Globus pallidus (tissue), 1 donor: ENCODE data around the gene ADAM10.

ENCODE experiments used
- DNase-seq: peaks from one replicate; pipeline ENCODE4 v3.0.0-alpha.2; 2015; ENCODE audit warnings: low spot score

ADAM10 gene

GRCh38 chr15:58758141-58758540 is 8.6 kb upstream of the ADAM10 start:
- peak; percentile 75 for DNase-seq

GRCh38 chr15:58755956-58756355 is 6.4 kb upstream of the ADAM10 start:
- DNase-seq: peak; percentile 36

DNA sequence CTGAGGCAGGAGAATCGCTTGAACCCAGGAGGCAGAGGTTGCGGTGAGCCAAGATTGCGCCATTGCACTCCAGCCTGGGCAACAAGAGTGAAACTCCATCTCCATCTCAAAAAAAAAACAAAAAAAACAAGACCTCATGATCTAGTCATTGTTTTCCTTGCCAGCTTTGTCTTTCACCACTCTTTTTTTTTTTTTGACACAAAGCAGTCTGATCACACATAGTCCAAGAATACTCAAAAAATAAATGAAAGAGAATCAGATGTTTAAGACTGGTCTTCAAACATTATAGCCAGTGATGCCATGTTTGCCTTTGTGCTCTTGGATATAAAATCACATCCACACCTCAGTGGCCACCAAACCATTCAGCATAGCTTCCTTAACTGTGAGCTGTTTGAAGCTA is 5.8 kb upstream of the ADAM10 start:
- DNase-seq: peak; percentile 59

GRCh38 chr15:58752716-58753115 is 3.2 kb upstream of the ADAM10 start:
- DNase-seq: no peak

DNA sequence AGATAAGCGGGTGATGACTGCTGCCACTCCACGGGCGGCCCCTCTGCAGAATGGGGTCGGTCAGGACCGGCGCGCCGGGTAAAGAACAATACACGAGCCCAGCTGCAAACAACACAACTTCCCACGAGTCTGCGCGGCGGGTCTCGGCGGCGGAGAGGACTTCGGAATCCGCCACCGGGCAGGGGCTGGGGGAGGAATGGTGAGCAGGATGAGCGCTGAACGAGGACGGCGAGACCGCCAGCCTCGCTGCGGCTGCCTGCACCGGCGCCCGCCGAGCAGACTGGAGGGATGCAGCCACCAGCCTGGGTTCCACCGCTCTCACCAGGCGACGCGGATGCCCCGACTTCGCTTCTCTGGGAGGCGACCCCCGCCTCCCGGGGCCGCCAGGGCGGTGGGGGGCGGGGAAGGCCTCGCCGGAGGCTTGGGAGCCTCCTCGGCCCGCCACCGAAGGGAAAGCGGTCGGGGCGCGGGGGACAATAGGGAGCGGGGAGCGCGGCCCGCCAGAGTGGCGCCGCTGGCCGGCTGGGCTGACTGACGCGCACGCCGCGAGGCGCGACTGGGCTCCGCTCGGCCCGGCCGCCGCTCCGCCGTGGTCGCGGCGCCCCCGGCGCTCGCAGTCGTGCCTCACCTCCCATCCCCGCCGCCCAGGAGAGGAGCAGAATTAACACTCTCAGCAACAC is 515 bp downstream of the ADAM10 start:
- DNase-seq: no peak

- peak; percentile 52 for DNase-seq
Measured at GRCh38 chr15:58748040-58748851, 1.3 kb downstream of the ADAM10 start.

DNA sequence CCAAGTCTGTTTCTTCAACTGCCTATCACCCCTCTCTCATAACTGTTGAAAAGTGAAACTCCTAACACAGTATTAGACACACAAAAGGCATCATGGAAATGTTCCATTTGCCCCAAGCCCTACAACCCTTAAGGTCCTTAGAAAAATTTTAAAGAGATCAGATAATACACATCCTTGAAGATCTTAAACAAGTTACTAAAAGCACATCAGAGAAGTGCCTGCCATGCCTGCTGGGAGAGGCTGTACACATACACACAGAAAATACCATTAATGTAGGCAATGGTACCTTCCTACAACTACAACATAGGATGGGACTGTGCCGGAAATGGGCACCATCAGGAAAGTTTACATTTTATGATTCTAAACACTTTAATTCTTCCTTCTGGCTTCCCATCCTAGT is 3.3 kb downstream of the ADAM10 start:
- no peak for DNase-seq

GRCh38 chr15:58742819-58743502 is 6.5 kb downstream of the ADAM10 start:
- DNase-seq: no peak

DNA sequence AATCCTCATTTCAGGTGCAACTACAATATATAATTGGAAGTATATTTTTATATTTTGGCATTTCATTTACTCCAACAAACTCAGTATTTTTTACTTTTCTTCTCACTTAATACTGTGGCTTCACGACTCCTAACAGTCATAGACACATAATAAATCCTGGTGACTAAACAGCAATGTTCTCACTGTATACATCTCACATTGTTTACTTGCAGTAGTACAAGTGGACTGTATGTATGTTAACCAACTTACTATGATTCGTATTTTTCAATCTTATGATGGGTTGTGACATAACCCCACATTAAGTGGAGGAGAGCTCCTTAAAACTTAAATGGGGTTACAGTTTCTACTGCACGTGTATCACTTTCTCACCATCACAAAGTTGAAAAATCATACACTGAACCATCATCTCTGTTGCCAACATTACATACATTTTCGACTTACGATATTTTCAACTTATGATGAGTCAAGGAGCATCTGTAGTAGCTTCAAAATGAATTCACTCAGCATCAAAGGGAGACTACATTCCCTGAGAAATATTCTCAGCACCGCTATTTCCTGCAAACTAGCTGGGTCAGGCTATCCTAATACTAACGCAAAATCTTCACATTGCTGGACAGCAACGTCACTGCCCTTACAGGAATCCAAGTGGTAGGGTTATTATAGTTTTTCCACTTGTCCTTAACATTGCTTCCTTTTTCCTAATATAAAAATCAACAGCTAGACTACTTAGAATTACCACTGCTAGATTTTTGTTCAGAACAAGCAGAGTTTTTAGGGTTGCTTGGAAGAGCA is 7.3 kb downstream of the ADAM10 start:
- DNase-seq: no peak

DNA sequence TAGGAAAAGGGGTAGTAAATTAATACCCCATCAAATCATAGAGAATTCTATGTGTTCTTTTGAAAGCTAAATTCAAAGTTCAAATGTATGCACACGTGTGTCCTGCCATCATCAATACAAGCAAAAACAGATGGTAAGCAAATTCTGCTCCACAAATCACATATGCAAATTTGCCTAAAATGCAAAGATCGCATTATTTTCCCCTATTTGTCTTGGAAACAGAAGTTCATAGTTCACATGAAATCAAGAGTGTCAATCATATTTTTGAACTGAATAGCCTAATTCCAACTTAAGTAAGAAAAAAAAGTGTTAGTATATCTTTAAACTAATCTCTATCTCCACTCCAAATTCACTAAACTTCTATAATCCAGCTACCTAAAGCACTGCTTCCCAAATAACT is 8.5 kb downstream of the ADAM10 start:
- no peak for DNase-seq

GRCh38 chr15:58740436-58740835 is 9.1 kb downstream of the ADAM10 start:
- no peak for DNase-seq

DNA sequence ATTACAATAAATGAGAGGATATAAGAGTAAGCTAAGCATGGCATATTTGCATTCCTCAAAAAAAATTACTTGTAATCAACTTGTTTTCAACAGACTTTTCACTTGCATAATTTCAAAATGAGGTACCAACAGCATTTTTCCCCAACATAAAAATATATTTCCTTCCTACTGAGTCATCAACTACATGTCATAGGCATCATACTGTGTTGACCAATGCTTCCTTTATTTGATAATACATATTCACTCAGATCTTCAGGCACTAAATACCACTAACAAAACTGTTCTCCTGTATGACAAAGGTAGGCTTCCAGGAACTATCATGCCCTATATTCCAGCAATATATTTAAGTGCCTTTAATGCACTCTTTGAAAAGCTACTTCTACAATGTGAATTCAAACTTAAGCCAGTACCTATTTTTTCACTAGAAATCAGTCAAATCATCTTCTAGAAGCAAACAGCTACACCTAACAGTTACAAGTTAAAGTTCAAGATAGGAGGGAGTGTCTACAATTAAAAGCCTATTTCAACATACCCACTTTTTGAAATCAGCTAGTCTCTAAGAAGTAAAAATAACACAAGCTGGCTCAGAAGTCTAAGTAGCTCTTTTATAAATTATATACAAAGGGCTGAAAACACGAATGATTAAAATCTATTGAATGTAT is 11.3 kb downstream of the ADAM10 start:
- no peak for DNase-seq

GRCh38 chr15:58737298-58737697 is 12.2 kb downstream of the ADAM10 start:
- DNase-seq: no peak

GRCh38 chr15:58736018-58736643 is 13.4 kb downstream of the ADAM10 start:
- DNase-seq: no peak

DNA sequence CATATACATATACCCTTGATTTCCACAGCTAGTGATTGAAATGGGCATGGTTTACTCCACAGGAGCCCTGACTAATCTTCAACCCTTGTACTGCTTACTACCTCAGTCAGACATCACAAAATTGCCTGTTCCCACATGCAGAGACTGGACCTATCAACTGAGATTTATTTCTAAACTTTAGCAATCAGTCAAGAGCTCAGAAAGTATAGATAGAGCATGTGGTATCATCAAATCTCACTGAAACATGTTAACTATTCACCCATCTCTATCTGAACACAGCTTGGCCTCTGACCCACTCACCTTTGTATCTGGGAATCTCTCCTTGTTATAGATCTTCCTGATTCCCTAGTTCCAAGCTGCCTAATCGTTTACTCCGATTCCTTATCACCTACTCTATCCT is 14.6 kb downstream of the ADAM10 start:
- no peak for DNase-seq

- no peak for DNase-seq
Measured at GRCh38 chr15:58732625-58733363, 16.7 kb downstream of the ADAM10 start.

DNA sequence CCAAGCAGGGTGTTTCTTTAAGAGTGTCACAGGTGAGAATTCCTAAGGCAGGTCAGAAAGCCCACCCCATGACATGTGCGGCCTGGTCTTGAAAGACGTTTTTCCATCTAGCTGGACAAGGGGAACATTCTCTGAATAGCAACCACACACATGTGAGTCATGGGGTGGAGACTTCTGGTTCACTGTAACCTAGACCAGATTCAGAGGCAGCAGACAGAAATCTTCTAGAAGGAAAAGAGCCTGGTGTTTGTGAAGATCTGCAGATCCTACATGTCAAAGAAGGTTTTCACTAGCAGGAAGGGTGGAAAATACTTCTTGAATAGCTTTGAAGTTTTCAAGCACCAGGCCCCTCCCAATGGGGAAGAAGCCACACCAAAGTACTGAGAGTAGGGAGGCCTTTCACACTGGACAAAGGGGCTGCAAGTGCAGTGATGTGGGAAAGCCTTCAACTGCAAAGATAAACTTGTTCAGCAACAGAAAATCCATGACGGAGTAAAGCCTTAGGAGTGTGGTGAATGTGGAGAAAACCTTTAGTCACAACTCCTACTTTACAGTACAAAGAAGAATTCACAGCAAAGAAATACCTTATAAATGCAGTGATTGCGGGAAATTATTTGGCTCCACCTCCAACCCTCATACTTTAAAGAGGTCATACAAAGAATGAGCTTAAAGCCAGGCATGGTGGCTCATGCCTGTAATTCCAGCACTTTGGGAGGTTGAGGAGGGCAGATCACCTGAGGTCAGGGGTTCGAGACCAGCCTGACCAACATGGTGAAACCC is 17.6 kb downstream of the ADAM10 start:
- DNase-seq: no peak

DNA sequence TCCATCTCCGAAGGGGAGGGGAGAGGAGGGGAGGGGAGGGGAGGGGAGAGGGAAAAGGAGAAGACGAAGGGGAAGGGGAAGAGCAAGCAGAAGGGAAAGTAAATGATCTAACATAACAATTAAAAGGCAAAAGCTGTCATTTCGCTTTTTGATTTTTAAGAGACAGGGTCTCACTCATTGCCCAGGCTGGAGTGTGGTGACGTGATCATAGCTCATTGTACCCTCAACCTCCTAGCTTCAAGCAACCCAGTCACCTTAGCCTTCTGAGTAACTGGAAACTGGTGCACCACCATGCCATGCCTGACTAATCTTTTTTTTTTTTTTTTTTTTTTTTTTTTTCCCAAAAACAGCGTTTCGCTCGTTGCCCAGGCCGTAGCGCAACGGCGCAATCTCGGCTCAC is 22.6 kb downstream of the ADAM10 start:
- DNase-seq: no peak

GRCh38 chr15:58724466-58724865 is 25.0 kb downstream of the ADAM10 start:
- no peak for DNase-seq

- DNase-seq: no peak
Measured at GRCh38 chr15:58717357-58717756, 32.1 kb downstream of the ADAM10 start.
